Duodenal mucosa (tissue), 2 donors: Measurements from ENCODE around the gene ZFC3H1.

Experiments
- H3K27ac ChIP-seq: one replicate; pipeline ENCODE4 v1.7.0; 2013; ENCODE audit warnings: low read depth, low read length
- H3K27me3 ChIP-seq, 2 donors: one replicate each; pipeline ENCODE4 v1.7.0; 2013; ENCODE audit warnings: low read length in 2 of 2, control low read depth in 1 of 2; ENCODE audit not compliant: insufficient read depth in 2 of 2, control insufficient read depth in 1 of 2
- H3K36me3 ChIP-seq, 2 donors: one replicate each; pipeline ENCODE4 v1.7.0; 2013; ENCODE audit warnings: low read length in 2 of 2, control low read depth in 1 of 2; ENCODE audit not compliant: insufficient read depth in 2 of 2, control insufficient read depth in 1 of 2
- H3K4me1 ChIP-seq, 2 donors: one replicate each; pipeline ENCODE4 v1.7.0; 2013; ENCODE audit warnings: low read length in 2 of 2, control low read depth in 1 of 2; ENCODE audit not compliant: insufficient read depth in 2 of 2, control insufficient read depth in 1 of 2
- H3K4me3 ChIP-seq, 2 donors: one replicate each; pipeline ENCODE4 v1.7.0; 2013; ENCODE audit warnings: low read length in 2 of 2, low read depth in 1 of 2
- H3K9ac ChIP-seq, 2 donors: one replicate each; pipeline ENCODE4 v1.7.0; 2013; ENCODE audit warnings: low read length in 2 of 2, low read depth in 1 of 2
- H3K9me3 ChIP-seq, 2 donors: one replicate each; pipeline ENCODE4 v1.7.0; 2013; ENCODE audit warnings: low read length in 2 of 2, control low read depth in 1 of 2; ENCODE audit not compliant: control insufficient read depth in 1 of 2

The ZFC3H1 gene

DNA sequence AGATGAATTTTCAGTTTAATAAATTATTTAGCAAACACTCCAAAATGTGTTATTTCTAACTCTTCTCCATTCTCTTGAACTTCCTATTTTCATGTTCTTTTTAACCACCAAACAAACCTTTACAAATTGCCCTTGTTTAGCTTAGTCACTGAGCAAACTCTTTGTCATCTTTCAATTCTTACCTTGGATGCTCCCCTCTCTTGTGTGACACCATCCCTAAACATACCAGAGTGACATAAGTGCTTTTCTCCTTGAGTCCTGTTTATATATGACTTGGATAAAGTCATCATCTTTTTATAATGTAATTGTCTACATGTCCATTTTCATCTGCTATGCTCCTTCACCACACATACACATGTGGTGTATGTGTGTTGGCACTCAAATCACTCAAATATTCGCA is 18.8 kb upstream of the ZFC3H1 start:
- Histone ChIP-seq H3K36me3 (no peaks in the 10 kb centered on the region), H3K9me3 (no peaks in the 10 kb centered on the region), H3K4me1 (peaks cover 0 to 5% of the 10 kb centered on the region in 2 donors), H3K4me3 (no peak overlapping the region), H3K27ac (no peak overlapping the region), H3K27me3 (no peaks in the 10 kb centered on the region), H3K9ac (no peak overlapping the region)

DNA sequence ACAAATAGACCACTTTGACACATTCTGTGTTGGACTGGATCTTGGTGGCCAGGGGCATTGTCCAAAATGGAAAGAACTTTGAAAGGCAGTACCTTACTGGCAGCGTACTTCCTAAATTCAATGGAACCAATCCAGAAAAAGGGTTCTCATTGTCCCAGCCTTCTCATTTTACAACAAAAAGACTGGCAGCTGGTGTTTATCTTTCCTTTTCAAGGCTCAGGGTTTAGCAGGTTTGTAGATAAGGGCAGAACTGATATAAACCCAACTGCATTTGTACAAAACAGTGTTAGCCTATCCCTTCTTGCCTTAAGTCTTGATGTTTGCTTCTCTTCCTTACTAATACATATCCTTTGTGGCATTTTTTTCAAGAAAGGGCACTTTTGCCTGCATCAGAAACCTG is 8.2 kb upstream of the ZFC3H1 start:
- Histone ChIP-seq H3K36me3 (peaks cover 0 to 3% of the 10 kb centered on the region in 2 donors), H3K4me3 (no peak overlapping the region), H3K4me1 (peaks cover 3 to 5% of the 10 kb centered on the region in 2 donors), H3K9ac (no peak overlapping the region), H3K27ac (no peak overlapping the region), H3K27me3 (no peaks in the 10 kb centered on the region), H3K9me3 (no peaks in the 10 kb centered on the region)

DNA sequence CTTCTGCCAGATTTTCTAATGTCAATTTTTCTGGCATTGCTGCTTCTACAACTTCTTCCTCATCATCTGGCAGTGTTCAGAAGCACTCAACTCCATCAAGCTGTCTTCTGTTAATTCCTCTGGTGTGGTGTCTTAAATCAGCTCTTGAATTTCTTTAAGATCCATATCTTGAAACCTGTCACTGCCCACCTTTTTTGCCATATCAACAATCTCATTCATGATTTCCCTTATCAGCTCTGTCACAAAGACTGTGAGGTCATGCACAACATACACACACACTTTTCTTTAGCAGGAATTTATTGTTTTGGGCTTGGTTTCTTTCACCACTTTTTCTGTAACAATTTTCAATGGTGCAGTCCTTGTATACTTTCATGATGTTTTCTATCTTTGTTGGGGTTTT is 7.7 kb upstream of the ZFC3H1 start:
- no peaks in the 10 kb centered on the region for H3K27me3 ChIP-seq
- H3K27ac ChIP-seq: no peak overlapping the region
- H3K4me1 ChIP-seq: peaks cover 3 to 5% of the 10 kb centered on the region in 2 donors
- no peak overlapping the region for H3K9ac ChIP-seq
- no peaks in the 10 kb centered on the region for H3K36me3 ChIP-seq
- H3K4me3 ChIP-seq: no peak overlapping the region
- H3K9me3 ChIP-seq: no peaks in the 10 kb centered on the region

DNA sequence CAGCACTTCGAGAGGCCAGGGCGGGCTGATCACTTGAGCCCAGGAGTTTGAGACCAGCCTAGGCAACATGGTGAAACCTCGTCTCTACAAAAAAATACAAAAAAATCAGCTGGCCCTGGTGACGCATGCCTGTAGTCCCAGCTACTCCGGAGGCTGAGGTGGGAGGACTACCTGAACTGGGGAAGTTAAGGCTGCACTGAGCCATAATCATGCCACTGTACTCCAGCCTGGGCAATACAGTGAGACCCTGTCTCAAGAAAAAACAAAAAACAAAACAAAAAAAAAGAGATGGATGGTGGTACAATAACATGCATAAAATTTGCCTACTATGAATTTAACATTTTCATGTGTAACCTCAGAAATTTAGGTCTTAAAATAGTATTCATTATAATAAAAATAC is 2.6 kb upstream of the ZFC3H1 start:
- Histone ChIP-seq H3K36me3 (no peaks in the 10 kb centered on the region), H3K4me1 (peaks cover 10 to 12% of the 10 kb centered on the region in 2 donors), H3K9ac (no peak overlapping the region), H3K9me3 (no peaks in the 10 kb centered on the region), H3K4me3 (no peak overlapping the region), H3K27ac (no peak overlapping the region), H3K27me3 (no peaks in the 10 kb centered on the region)

DNA sequence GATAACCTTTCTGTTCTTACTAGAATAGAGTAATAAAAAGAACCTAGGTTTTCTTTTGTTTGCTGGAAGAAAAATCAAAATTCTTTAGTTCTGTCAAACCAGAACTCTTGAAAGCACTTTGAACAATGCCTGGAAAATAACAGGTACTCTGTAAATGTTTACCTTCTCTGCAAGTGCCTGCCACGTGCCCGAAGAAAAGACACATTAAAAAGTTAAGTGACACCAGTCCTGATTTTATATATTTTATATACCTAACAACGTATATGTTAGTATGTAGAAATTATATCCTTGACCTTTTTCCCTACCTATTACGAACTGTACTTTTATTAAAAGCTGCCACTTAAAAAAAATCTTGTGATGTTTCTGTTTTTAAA is 1.4 kb upstream of the ZFC3H1 start:
- H3K9ac ChIP-seq: peak overlapping the region; percentile 97 to 99
- H3K4me1 ChIP-seq: peaks cover 12 to 14% of the 10 kb centered on the region in 2 donors
- peak overlapping the region; percentile 95 for H3K27ac ChIP-seq
- H3K9me3 ChIP-seq: no peaks in the 10 kb centered on the region
- H3K4me3 ChIP-seq: peak overlapping the region; percentile 95 to 96
- H3K27me3 ChIP-seq: no peaks in the 10 kb centered on the region
- H3K36me3 ChIP-seq: no peaks in the 10 kb centered on the region

DNA sequence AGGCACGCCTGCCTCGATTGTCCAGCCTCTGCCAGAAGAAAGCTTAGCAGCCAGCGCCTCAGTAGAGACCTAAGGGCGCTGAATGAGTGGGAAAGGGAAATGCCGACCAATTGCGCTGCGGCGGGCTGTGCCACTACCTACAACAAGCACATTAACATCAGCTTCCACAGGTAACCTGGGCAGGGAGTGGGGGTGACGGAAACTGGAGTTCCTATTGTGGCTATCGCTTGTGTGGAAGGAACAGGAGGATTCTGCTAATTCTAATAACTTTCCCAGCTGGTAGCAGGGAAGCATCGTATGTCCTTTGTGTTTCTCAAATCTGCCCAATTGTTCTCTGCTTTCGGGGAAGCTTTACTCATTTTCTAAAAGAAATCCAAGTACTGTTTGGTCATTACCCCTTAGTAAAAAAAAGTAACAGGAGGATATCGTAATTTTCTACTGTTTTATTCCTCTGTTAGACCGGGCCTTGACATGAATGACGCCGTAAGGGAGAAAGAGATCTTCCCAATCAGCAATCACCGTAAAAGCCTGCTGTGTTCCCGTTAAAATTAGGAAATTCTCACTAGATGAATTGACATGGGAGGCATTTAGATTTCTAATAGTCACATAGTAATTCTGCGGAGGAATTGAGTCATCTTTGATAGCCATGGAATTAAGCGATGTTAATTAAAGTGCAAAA is 902 bp upstream of the ZFC3H1 start:
- Histone ChIP-seq H3K36me3 (peaks cover 1 to 4% of the 10 kb centered on the region in 2 donors), H3K27me3 (no peaks in the 10 kb centered on the region), H3K27ac (peak overlapping the region; percentile 95), H3K4me1 (peaks cover 12 to 17% of the 10 kb centered on the region in 2 donors), H3K9me3 (no peaks in the 10 kb centered on the region), H3K9ac (peak overlapping the region; percentile 97 to 99), H3K4me3 (peak overlapping the region; percentile 95 to 96)

DNA sequence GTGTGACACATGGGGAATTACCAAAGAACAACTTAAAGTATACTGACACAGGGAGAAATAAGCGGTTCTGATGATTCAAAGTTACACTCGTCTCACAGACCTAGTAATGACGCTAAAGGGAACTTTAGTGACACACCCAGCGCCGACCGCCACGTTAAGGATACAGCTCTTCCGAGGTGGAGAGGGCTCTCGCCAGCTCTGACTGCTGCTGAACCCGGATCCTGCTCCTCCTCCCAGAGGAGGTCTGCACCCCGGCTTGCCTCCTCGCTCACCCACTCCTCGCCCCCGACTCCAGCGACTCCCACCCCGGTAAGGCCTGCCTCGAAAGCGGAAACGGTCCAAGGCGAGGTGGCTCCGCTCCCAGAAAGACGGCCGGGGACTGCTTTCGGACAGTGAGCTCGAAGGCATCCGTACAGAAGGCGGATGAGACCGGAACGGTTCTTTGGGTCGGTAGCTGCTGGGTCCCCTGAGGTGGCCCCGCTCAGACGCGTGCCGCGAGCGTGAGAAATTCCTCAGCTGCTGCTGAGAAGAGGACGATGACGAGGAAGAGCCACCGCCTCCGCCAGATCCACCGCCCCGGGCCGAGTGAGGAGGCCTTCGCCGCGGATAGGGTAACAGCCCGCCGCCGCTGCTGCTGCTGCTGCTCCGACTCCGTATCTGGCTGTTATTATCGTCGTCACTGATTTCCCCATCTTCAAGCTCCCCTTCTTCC is 643 bp downstream of the ZFC3H1 start:
- no peaks in the 10 kb centered on the region for H3K9me3 ChIP-seq
- H3K4me3 ChIP-seq: peak overlapping the region; percentile 95 to 96
- peak overlapping the region; percentile 97 for H3K9ac ChIP-seq
- H3K4me1 ChIP-seq: peaks cover 12 to 17% of the 10 kb centered on the region in 2 donors
- H3K36me3 ChIP-seq: peaks cover 11 to 17% of the 10 kb centered on the region in 2 donors
- peak overlapping the region; percentile 95 for H3K27ac ChIP-seq
- H3K27me3 ChIP-seq: no peaks in the 10 kb centered on the region

DNA sequence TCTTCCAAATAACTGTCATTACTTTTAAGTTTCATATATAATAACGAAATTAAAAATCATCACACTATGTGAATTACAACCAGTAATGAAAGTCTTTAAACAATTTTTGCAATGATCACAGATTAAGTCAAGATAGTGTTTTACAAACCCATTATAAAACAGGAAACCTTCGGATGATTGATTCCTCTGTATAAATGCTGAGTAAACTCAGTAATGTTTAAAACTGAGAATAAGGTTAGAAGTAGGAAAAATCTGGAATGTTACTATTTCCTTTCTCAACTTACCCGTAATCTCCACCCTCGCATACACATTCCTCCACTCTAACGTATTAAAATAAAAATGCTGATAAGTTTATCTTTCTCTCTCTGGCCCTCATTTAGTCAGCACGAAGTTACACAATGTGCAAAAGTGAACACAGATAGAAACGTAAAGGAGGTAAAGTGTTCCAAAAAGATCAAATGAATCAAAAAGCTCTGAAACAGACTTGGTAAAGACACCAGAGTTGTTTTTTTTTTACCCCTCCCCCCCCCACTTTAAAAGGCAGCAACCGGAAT is 1.6 kb downstream of the ZFC3H1 start:
- peaks cover 11 to 23% of the 10 kb centered on the region in 2 donors for H3K36me3 ChIP-seq
- no peaks in the 10 kb centered on the region for H3K9me3 ChIP-seq
- peaks cover 12 to 17% of the 10 kb centered on the region in 2 donors for H3K4me1 ChIP-seq
- H3K27me3 ChIP-seq: no peaks in the 10 kb centered on the region
- H3K4me3 ChIP-seq: peak overlapping the region; percentile 95 to 96
- H3K9ac ChIP-seq: peak overlapping the region; percentile 97
- no peak overlapping the region for H3K27ac ChIP-seq

DNA sequence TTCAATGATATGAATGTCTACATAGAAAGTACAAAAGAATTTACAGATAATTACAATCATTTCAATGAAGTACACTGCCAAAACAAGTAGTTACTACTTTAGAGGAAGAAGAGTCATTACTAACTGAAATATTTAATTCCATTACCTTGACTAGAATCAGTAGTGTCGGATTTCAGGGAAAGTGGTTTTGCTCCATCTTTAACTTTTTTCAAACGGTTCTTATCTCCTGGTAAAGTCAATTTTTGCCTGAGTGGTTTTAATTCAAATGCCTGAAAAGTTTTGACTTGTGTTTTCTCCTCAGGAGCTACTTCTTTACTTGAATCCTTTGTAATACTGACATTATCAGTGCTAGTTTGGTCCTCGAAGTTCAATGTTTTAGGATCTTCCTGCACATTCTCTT is 6.9 kb downstream of the ZFC3H1 start:
- Histone ChIP-seq H3K9ac (no peak overlapping the region), H3K4me3 (no peak overlapping the region), H3K27ac (no peak overlapping the region), H3K4me1 (peaks cover 7 to 10% of the 10 kb centered on the region in 2 donors), H3K9me3 (peaks cover 0 to 5% of the 10 kb centered on the region in 2 donors), H3K36me3 (peaks cover 32 to 50% of the 10 kb centered on the region in 2 donors), H3K27me3 (no peaks in the 10 kb centered on the region)

DNA sequence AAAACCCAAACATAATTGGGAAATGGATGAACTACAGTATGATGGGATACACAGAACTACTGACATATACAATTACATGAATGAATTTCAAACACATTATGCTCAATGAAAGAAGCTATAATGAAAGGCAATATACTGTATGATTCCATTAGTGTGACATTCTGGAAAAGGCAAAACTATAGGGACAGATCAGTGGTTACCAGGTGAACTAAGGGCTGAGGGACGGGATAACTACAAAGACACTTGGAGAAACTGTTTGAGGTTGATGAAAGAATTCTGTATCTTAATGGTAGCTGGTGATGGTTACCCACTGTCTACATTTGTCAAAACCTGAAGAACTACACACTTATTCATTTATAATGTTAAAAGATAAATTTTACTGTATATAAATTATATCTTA is 7.7 kb downstream of the ZFC3H1 start:
- Histone ChIP-seq H3K27me3 (no peaks in the 10 kb centered on the region), H3K4me1 (peaks cover 6 to 7% of the 10 kb centered on the region in 2 donors), H3K36me3 (peaks cover 32 to 50% of the 10 kb centered on the region in 2 donors), H3K27ac (no peak overlapping the region), H3K9ac (no peak overlapping the region), H3K4me3 (no peak overlapping the region), H3K9me3 (peaks cover 0 to 5% of the 10 kb centered on the region in 2 donors)
